ENCODE results near the gene ZCWPW1. TPM values are rescaled to one million over a fixed set of nuclear protein-coding genes. Genes with fewer than 3 reads are reported as not detected.

Gene ZCWPW1
- total and polyA plus RNA-seq, 4 donors = 5.1 to 12.2 (median 6.4) TPM

DNA sequence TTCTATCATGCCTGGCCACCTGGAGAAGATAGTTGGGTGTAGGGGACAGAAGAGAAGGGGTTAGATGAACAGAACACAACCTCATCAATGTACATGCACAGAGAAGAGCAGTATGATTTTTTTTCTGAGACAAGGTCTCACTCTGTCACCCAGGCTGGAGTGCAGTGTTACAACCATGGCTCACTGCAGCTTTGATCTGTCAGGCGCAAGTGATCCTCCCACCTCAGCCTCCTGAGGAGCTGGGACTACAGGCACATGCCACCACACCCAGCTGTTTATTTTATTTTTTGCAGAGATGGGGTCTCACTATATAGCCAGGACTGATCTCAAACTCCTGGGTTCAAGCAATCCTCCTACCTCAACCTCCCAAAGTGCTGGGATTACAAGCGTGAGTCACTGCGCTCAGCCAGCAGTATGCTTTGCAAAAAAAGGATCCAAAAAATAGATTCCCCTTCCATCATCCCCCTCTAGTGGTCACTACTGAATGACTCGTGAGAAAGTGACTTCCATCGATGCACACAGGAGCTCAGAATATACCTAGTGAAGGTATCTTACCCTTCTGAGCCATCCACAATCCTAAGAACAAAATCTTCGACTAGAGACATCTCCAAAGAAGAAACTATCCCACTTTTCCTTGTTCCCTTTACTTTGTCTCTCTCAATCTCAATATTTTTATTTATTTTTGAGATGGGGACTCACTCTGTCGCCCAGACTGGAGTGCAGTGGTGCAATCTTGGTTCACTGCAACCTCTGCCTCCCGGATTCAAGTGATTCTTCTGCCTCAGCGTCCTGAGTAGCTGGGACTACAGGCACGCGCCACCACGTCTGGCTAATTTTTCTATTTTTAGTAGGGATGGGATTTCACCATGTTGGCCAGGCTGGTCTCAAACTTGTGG, 21.0 kb downstream of the ZCWPW1 start:
- 59 to 63% methylated on average over 12 of the region's 12 CpGs for WGBS, 2 donors
- H3K9me3 ChIP-seq (ENCODE audit: control insufficient read depth in 4 of 4, insufficient read depth in 3 of 4, low read length in 3 of 4) = no peaks in the 10 kb centered on the region
- DNase-seq (peak; percentile 24 to 68 (median 60)), ATAC-seq (ENCODE audit: insufficient read depth, low FRiP score) (peak; percentile 62)
- TF ChIP-seq, protein P1, sequence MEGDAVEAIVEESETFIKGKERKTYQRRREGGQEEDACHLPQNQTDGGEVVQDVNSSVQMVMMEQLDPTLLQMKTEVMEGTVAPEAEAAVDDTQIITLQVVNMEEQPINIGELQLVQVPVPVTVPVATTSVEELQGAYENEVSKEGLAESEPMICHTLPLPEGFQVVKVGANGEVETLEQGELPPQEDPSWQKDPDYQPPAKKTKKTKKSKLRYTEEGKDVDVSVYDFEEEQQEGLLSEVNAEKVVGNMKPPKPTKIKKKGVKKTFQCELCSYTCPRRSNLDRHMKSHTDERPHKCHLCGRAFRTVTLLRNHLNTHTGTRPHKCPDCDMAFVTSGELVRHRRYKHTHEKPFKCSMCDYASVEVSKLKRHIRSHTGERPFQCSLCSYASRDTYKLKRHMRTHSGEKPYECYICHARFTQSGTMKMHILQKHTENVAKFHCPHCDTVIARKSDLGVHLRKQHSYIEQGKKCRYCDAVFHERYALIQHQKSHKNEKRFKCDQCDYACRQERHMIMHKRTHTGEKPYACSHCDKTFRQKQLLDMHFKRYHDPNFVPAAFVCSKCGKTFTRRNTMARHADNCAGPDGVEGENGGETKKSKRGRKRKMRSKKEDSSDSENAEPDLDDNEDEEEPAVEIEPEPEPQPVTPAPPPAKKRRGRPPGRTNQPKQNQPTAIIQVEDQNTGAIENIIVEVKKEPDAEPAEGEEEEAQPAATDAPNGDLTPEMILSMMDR (IDR thresholded peaks at IDR 0.05; ENCODE audit: control extremely low read depth, extremely low read depth) = peak; percentile 26
- no peak overlapping the region for H3K27ac ChIP-seq (ENCODE audit: low read depth in 1 of 2, low read length in 1 of 2)
- no peak overlapping the region for H3K9ac ChIP-seq (ENCODE audit: insufficient read depth in 1 of 2, low read length in 2 of 2)
- H3K27me3 ChIP-seq (ENCODE audit: control insufficient read depth in 3 of 3, insufficient read depth in 3 of 3, low read length in 2 of 3) = no peaks in the 10 kb centered on the region
- no peak overlapping the region for H3K4me3 ChIP-seq
- H3K4me1 ChIP-seq (ENCODE audit: control insufficient read depth in 5 of 5, insufficient read depth in 5 of 5, low read length in 5 of 5) = no peaks in the 10 kb centered on the region
- H3K36me3 ChIP-seq (ENCODE audit: control insufficient read depth in 4 of 4, insufficient read depth in 4 of 4, low read length in 4 of 4) = no peaks in the 10 kb centered on the region

- no peaks in the 10 kb centered on the region for H3K4me1 ChIP-seq (ENCODE audit: control insufficient read depth in 5 of 5, insufficient read depth in 5 of 5, low read length in 5 of 5)
- TF ChIP-seq, protein P1 (IDR thresholded peaks at IDR 0.05; ENCODE audit: control extremely low read depth, extremely low read depth) = no peak
- DNase-seq (no peak), ATAC-seq (ENCODE audit: insufficient read depth, low FRiP score) (no peak)
- no peak overlapping the region for H3K4me3 ChIP-seq
- H3K36me3 ChIP-seq (ENCODE audit: control insufficient read depth in 4 of 4, insufficient read depth in 4 of 4, low read length in 4 of 4) = peaks cover 0 to 2% (median 0%) of the 10 kb centered on the region in 4 donors
- no peak overlapping the region for H3K27ac ChIP-seq (ENCODE audit: low read depth in 1 of 2, low read length in 1 of 2)
- H3K9ac ChIP-seq (ENCODE audit: insufficient read depth in 1 of 2, low read length in 2 of 2) = no peak overlapping the region
- no peaks in the 10 kb centered on the region for H3K27me3 ChIP-seq (ENCODE audit: control insufficient read depth in 3 of 3, insufficient read depth in 3 of 3, low read length in 2 of 3)
- no peaks in the 10 kb centered on the region for H3K9me3 ChIP-seq (ENCODE audit: control insufficient read depth in 4 of 4, insufficient read depth in 3 of 4, low read length in 3 of 4)
- WGBS, 2 donors = 61 to 71% methylated on average over 6 of the region's 6 CpGs
These were observed 21.7 kb downstream of the ZCWPW1 start for GRCh38 chr7:100406767-100407166.

DNA sequence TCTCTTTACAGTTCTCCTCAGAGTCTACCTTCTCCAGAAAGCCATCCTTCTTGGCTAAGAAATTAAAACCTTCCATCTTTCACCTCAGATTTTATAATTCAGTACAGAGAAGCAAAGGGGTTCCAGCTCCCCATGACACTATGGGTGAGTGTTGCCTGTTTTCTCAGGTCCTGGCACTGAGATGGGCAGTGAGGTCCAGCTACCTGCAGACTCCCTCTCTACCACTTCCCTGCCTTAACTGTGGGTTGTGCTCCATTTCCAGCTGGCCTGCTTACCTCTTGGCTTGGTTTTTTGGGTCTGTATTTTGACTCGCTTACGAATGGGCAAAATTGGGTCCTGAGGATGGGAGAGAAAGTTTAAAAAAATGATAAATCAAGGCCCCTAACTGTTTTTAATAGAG, 26.3 kb downstream of the ZCWPW1 start:
- no peak for DNase-seq
- no peak overlapping the region for H3K27ac ChIP-seq (ENCODE audit: low read depth in 1 of 2, low read length in 1 of 2)
- H3K9ac ChIP-seq (ENCODE audit: insufficient read depth in 1 of 2, low read length in 2 of 2) = no peak overlapping the region
- peaks cover 0 to 1% (median 0%) of the 10 kb centered on the region in 4 donors for H3K9me3 ChIP-seq (ENCODE audit: control insufficient read depth in 4 of 4, insufficient read depth in 3 of 4, low read length in 3 of 4)
- no peaks in the 10 kb centered on the region for H3K4me1 ChIP-seq (ENCODE audit: control insufficient read depth in 5 of 5, insufficient read depth in 5 of 5, low read length in 5 of 5)
- 95 to 99% methylated on average over 2 of the region's 2 CpGs for WGBS, 2 donors
- H3K36me3 ChIP-seq (ENCODE audit: control insufficient read depth in 4 of 4, insufficient read depth in 4 of 4, low read length in 4 of 4) = peaks cover 0 to 2% (median 0%) of the 10 kb centered on the region in 4 donors
- TF ChIP-seq, protein P1 (IDR thresholded peaks at IDR 0.05; ENCODE audit: control extremely low read depth, extremely low read depth) = no peak
- no peak for ATAC-seq (ENCODE audit: insufficient read depth, low FRiP score)
- H3K27me3 ChIP-seq (ENCODE audit: control insufficient read depth in 3 of 3, insufficient read depth in 3 of 3, low read length in 2 of 3) = no peaks in the 10 kb centered on the region
- H3K4me3 ChIP-seq = no peak overlapping the region

Data from lung (tissue), 12 donors.